NCI-H2081 (cell line): ENCODE data around the gene PCBD1.

Experiments used
- DNase-seq, 2 experiments: peaks; one replicate each; lab custom pipeline; 2025; lab: John Stamatoyannopoulos, UW

Gene PCBD1

GRCh38 chr10:70902661-70903261, 14.4 kb upstream of the PCBD1 start:
- no peak for DNase-seq

- DNase-seq, result no peak
These were observed 13.0 kb upstream of the PCBD1 start for GRCh38 chr10:70901276-70901878.

GRCh38 chr10:70899096-70899495, 10.7 kb upstream of the PCBD1 start:
- no peak for DNase-seq

- no peak for DNase-seq
These were observed 10.3 kb upstream of the PCBD1 start for GRCh38 chr10:70898687-70899086.

GRCh38 chr10:70896551-70896950, 8.2 kb upstream of the PCBD1 start:
- no peak for DNase-seq

GRCh38 chr10:70894416-70894815, 6.1 kb upstream of the PCBD1 start:
- DNase-seq, result no peak

- no peak for DNase-seq
These were observed 5.1 kb upstream of the PCBD1 start for GRCh38 chr10:70893227-70894006.

- DNase-seq, result no peak
These were observed 4.3 kb upstream of the PCBD1 start for GRCh38 chr10:70892631-70893030.

- no peak for DNase-seq
These were observed 3.3 kb upstream of the PCBD1 start for GRCh38 chr10:70891627-70892026.

GRCh38 chr10:70890917-70891431, 2.6 kb upstream of the PCBD1 start:
- DNase-seq, result no peak

- DNase-seq, result no peak
These were observed 926 bp upstream of the PCBD1 start for GRCh38 chr10:70889291-70889690.

GRCh38 chr10:70886921-70887665, 1.3 kb downstream of the PCBD1 start:
- no peak for DNase-seq

- DNase-seq, result no peak
These were observed 2.1 kb downstream of the PCBD1 start for GRCh38 chr10:70885931-70886903.

GRCh38 chr10:70885481-70885880, 2.9 kb downstream of the PCBD1 start:
- no peak for DNase-seq

GRCh38 chr10:70884741-70885140, 3.6 kb downstream of the PCBD1 start:
- no peak for DNase-seq

GRCh38 chr10:70880077-70880534, 8.3 kb downstream of the PCBD1 start:
- peak; percentile 53 to 66 for DNase-seq

- DNase-seq, result no peak
These were observed 9.2 kb downstream of the PCBD1 start for GRCh38 chr10:70879207-70879606.

- no peak for DNase-seq
These were observed 14.3 kb downstream of the PCBD1 start for GRCh38 chr10:70874061-70874460.

- DNase-seq, result no peak
These were observed 16.1 kb downstream of the PCBD1 start for GRCh38 chr10:70872291-70872690.

- DNase-seq, result no peak
These were observed 21.9 kb downstream of the PCBD1 start for GRCh38 chr10:70866424-70866823.

GRCh38 chr10:70864935-70865334, 23.4 kb downstream of the PCBD1 start:
- no peak for DNase-seq
